HL-60 (cell line): Measurements from ENCODE around the gene ITPRID2.

Experiments used
- DNase-seq, 2 experiments: peaks; one replicate each; pipeline ENCODE4 v3.0.0-alpha.2; 2010 to 2020; ENCODE audit warnings: low read depth in 1 of 2, low spot score in 1 of 2
- H3K27ac ChIP-seq: fragments of 250-450 bp; sonication (Bioruptor Pico); replicated peaks from 2 replicates; pipeline ENCODE4 v1.5.1; 2020; ENCODE audit warnings: mild to moderate bottlenecking, moderate library complexity
- H3K27me3 ChIP-seq: fragments of 250-450 bp; sonication (Bioruptor Pico); 2 replicates; pipeline ENCODE4 v1.5.1; 2021; ENCODE audit warnings: mild to moderate bottlenecking, moderate library complexity; ENCODE audit not compliant: insufficient read depth, poor library complexity, severe bottlenecking
- H3K4me3 ChIP-seq: replicated peaks from 2 replicates; pipeline ENCODE4 v1.5.1; 2011; ENCODE audit warnings: mild to moderate bottlenecking, control low read depth, low read length; ENCODE audit not compliant: insufficient read depth
- CTCF ChIP-seq: IDR thresholded peaks from one replicate; pipeline ENCODE4 v1.5.1; 2011; ENCODE audit warnings: low read length, control low read depth, inconsistent platforms; ENCODE audit not compliant: insufficient read depth
- GABPA ChIP-seq: IDR thresholded peaks from 2 replicates; pipeline ENCODE4 v1.6.1; 2012; ENCODE audit warnings: low read depth
- POLR2AphosphoS5 ChIP-seq: IDR thresholded peaks from 2 replicates; pipeline ENCODE4 v1.6.1; 2012; ENCODE audit warnings: low read depth
- REST ChIP-seq: IDR thresholded peaks from 2 replicates; pipeline ENCODE4 v1.6.1; 2012; ENCODE audit warnings: low read depth; ENCODE audit not compliant: insufficient replicate concordance
- SPI1 ChIP-seq: IDR thresholded peaks from 2 replicates; pipeline ENCODE4 v1.6.1; 2012; ENCODE audit warnings: low read depth, mild to moderate bottlenecking, borderline replicate concordance

The ITPRID2 gene

DNA sequence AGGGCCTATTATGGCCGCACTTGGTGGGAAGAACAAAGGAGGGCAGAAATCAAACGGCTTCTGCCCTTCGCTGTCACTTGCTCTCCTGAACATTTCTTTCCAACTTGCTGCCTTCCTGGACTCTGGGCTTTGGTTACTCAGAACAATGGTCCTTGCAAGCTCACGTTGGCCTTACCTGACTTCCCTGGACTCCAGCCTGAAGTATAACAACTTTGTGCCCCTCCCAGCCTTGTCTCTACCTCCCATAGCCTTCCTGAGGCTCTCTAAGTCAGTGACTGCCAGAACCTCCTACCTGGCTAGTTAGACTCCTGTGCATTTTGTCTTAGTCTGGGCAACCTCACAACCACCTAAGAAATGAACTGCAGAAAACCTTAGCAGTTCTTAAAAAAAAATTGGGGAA is 30.2 kb upstream of the ITPRID2 start:
- TF ChIP-seq GABPA: no peak
- TF ChIP-seq SPI1: no peak
- no peak for TF ChIP-seq REST
- TF ChIP-seq CTCF: no peak
- TF ChIP-seq POLR2AphosphoS5: no peak
- DNase-seq: no peak
- no peak overlapping the region for H3K27ac ChIP-seq

DNA sequence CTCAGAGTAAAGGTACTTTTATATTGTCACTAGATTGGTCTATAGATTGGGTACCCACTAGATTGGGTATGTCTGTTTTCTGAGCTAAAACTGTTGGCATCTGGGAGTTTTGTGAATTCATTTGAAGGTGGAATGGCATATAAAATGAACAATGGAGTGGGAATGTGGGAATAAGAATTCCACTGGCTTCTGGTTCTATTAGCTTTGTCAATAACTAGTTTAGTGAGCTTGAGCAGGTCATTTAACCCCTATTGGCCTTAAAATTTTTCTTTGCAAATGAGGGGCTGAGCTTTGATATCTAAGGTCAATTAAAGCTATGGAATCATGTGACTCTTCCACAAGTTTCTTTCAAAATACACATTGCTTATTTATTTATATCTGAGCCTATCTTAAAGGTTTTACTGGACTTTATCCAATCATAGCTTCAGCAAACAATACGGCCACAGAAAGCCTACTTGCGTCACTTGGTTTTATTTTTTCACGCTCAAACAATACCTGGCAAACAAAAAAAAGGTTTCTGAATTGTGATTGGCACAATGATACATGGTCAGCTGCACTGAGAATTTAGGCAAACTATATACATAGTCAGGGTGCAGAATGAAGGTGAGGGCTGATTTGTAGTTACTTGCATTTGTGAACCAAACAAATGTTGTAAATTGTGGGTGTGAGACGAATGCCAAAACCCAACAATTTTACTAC is 28.8 kb upstream of the ITPRID2 start:
- Histone ChIP-seq H3K27ac (no peak overlapping the region), H3K4me3 (no peak overlapping the region), H3K27me3 (no peaks in the 10 kb centered on the region)
- no peak for DNase-seq
- TF ChIP-seq SPI1 (no peak), GABPA (no peak), REST (no peak), POLR2AphosphoS5 (no peak), CTCF (no peak)

More for the DNA sequence above, 30.2 kb upstream of the ITPRID2 start:
- no peak overlapping the region for H3K4me3 ChIP-seq
- H3K27me3 ChIP-seq: no peaks in the 10 kb centered on the region

- TF ChIP-seq REST: no peak
- no peak for TF ChIP-seq SPI1
- no peak for TF ChIP-seq POLR2AphosphoS5
- no peak for TF ChIP-seq CTCF
- TF ChIP-seq GABPA: no peak
- Histone ChIP-seq H3K27ac (no peak overlapping the region), H3K27me3 (no peaks in the 10 kb centered on the region), H3K4me3 (no peak overlapping the region)
- no peak for DNase-seq
Measured at GRCh38 chr2:181872178-181872577, 19.4 kb upstream of the ITPRID2 start.
